NCI-H146 (cell line): ENCODE data around the gene THAP7.
"Not testable (repeated sequence)": the region's sequence is repeated elsewhere in the genome, so short reads cannot be mapped to it uniquely, and the experiment has no call there.

ENCODE experiments used
- DNase-seq: peaks from one replicate; lab custom pipeline; 2025; lab: John Stamatoyannopoulos, UW

The THAP7 gene

DNA sequence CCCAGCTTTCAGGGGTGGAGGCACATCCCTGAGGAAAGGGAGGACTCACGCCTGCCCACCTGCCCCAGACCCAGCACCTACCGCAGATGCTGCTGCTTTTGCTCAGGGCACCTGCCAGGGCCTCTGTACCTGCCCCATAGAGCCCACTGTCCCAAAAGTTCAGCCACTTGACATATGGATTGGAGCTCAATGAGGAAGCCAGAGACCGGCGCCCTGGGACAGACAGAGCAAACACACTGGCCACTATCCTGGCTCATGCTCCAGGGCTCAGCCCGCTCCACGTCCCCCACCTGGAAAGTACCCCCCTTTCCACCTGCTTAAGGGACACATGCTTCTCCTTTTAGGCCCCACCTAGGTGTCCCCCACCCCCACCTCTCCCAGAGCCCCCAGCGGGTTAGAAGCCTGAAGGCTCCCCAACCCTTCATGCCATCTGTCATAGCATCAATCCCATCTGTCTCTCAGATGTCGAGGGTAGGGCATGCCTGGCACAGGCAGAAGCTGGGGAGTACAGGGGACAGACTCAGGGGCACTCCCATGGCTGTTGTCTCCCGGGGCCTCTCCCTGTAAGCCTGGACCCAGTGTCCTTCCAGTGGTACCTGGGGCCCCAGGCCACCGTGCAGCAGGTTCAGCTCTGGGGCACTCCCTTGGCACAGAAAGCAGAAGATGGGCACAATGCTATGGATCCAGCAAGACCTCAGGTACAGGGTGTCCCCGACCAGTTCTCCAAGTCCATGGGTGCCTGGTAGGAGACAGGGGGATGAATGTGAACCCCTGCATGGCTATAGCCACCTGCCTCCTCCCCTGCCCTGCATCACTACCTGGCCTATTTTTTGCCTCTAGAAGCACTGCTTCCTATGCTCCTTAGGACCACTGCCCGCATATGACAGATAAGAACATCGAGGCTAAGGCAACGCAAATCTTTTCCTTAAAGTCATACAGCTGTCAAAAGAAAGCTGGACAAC lies 10.8 kb upstream of the THAP7 start:
- DNase-seq: no peak

DNA sequence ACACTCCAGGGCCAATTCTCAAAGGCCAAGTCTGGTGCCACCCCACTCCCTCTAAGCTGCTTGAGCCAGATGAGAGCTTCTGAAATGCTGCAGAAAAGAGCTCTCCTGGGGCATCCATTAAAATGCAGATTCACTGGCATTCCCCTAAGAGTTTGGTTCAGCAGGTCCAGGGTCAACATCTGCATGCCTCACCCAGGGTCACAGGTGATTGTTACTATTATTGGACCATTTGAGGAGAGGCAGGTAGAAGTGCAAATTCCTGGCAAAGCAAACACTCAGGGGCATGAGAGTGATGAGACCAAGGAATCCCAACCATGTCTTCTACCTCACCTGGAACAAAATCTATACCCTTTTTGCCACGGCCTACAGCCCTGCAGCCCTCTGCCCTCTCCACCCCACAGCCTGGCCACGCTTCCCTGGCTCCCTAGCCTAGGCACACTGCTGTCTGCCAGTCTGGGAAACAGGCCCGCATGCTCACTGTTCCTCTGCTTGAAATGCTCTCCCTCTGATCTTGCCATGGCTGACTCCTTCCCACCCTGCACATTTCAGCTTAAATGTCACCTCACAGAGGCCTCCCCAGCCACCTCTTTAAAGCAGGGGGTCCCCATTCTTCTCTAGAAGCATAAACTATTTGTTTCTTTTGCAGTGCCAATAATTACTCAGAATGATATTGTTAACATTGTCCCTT lies 8.7 kb upstream of the THAP7 start:
- no peak for DNase-seq

DNA sequence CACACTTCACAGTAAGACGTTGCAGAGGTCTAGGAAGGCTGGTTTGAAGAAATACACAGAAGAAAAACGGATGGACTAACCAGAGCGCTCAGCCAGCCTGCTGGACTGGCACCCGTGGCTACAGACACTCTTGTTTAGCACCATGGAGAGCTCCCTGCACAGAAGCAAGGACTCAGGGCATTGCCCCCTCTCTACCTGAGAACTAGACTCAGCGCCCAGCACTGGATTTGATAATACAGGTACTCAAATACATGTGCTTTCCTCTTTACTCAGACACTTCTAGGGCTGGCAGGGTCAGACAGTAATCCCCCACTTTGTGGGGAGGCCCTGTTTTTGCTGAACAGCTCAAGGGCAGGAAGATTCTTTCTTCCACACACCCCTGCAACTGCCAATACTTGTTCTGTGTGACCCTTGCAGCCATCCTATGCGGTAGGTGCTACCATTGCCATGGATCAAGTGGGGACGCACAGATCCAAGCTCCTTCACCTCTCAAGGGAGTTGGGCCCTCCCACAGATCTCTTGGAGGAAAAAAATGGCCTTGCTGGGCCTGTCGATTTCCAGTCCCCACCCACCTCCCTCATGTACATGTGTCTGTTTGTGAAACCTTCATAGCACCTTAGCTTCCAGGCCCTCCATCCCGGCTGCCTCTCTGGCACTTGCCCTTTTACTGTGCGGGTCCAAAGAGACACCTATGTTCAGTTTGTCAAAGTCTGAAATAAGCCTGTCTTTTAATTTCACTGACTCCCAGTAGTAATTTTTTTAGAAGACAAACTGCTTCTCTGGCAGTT lies 7.9 kb upstream of the THAP7 start:
- DNase-seq: no peak

- not testable (repeated sequence) for DNase-seq
Observed at GRCh38 chr22:21009208-21009607, 7.3 kb upstream of the THAP7 start.

DNA sequence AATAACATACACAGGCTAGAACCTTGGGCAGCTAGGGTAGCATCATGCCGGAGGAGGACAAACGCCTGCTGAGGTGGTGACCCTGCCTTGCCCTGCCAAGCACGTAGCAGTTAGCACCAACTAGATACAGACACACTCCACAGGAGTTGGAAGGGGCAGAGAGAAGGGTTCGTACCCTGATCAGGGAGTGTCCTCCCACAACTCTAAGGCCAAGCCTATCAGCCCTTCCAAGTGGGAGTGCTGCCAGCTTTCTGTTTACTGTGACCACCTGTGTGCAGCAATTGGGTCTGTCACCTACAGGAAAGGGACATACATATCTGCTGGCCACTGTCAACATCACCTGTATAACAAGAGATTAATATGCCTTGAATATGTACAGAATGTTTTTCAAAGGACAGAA lies 1.9 kb upstream of the THAP7 start:
- peak; percentile 49 for DNase-seq

GRCh38 chr22:21000987-21001600 lies 824 bp downstream of the THAP7 start:
- DNase-seq: no peak

GRCh38 chr22:21000207-21000986 lies 1.5 kb downstream of the THAP7 start:
- peak; percentile 42 for DNase-seq

- no peak for DNase-seq
Observed at GRCh38 chr22:20999350-21000206, 2.3 kb downstream of the THAP7 start.

- no peak for DNase-seq
Observed at GRCh38 chr22:20998411-20999336, 3.2 kb downstream of the THAP7 start.

DNA sequence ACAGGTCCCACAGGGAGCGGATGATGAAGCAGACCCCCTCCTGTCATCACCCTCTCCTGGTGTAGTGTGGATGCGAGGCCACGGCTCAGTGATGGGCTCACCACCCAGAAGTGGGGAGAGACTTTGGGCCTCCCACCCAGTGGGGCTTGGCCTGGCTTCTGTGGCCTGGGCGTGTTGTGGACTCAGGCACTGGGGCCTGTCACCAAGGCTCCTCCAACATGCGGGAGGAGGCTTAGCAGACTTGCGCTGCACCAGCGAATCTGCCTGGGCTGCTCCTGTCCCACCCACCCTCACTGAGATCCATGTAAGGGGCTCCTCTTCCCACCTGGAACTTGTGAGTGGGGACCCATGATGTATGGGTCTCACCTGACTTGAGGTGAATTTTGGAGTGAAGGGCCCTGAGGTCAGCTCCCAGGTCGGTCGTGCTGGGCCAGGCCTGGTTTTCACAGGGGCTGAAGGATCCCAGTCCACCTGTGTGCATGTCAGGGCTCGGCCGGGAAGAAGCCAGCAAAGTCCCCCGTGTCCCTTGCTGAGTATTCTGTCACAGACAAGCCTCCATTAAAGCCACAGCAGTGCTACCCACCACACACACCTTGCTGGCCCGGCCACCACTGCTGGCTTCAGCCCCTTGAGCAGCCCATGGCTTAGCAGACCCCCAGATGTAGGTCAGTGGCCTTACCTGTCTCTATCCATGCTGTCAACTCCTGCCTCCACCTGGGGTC lies 4.2 kb downstream of the THAP7 start:
- DNase-seq: no peak

- no peak for DNase-seq
Observed at GRCh38 chr22:20996598-20997535, 5.1 kb downstream of the THAP7 start.

- DNase-seq: no peak
Observed at GRCh38 chr22:20996031-20996410, 5.9 kb downstream of the THAP7 start.

GRCh38 chr22:20995329-20996030 lies 6.4 kb downstream of the THAP7 start:
- DNase-seq: no peak

DNA sequence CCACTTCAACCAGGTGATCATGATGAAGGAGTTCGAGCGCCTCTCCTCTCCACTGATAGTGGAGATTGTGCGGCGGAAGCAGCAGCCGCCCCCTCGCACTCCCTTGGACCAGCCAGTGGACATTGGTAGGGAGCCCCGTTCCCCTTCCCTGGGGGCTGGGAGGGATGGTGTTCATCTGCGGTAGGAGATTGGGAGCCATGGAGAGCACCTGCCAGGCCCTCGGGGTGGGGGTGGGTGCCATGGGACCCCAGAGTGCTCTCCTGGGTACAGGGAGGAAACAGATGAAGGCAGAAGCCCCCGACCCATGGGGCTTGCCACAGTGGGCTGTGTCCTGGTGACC lies 7.0 kb downstream of the THAP7 start:
- no peak for DNase-seq

DNA sequence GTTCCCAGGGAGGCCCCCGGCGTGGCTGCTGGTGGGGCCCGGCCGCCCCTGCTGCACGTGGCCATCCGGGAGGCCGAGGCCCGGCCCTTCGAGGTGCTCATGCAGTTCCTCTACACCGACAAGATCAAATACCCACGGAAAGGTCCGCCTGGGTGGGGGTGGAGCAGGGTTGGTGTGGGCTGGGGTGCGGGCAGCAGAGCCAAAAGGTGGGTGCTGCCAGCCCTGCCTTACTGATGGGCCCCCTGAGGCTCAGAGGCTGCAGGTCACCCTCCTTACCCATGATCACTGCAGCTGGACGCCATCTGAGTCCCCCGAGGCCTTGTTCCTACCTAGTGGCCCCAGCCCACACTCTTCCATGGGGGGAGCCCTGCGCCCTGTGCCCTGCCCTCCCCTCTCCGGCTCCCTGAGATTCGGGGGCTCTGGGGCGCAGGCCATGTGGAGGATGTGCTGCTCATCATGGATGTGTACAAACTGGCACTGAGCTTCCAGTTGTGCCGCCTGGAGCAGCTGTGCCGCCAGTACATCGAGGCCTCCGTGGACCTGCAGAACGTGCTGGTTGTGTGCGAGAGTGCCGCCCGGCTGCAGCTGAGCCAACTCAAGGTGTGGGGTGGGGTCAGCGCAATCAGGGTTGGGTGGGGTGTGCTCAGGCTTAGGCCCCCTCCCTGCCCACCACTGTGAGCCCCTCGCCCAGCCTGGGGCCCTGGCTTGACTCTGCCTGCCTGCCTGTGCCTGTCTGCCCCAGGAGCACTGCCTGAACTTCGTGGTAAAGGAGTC lies 7.6 kb downstream of the THAP7 start:
- no peak for DNase-seq
